Measurements from ENCODE around the gene PDE4A. TPM values are rescaled to one million over a fixed set of nuclear protein-coding genes. Genes with fewer than 3 reads are reported as not detected.
A peak's percentile ranks its signal among the peaks of the same experiment; 100 is the strongest.

Gene PDE4A
- total RNA-seq, 4 donors from 2014 or later: 9.0 to 15.9 (median 13.1) TPM

GRCh38 chr19:10517361-10517759 lies 97.0 kb downstream of the PDE4A start, which contains the start of gene S1PR5:
TSS of gene S1PR5 (minus strand) at chr19:10517447. CDS start at chr19:10515011, 2,436 bp downstream.
- WGBS, 2 donors (ENCODE audit: low coverage in 1 of 2): 0% methylated on average over 6 of the region's 39 CpGs; no CpG with 5 or more reads in 1 of the 2 donors
- intact Hi-C loops (cut with DNase I; ENCODE audit: low total_unique reads): no loop called here
- Histone ChIP-seq H3K4me3 (peak within 1 kb of the TSS in 2 of 4 donors; percentile 14 to 26), H3K36me3 (no peaks in the 10 kb centered on the region), H3K9me3 (no peaks in the 10 kb centered on the region), H3K27ac (no peak within 1 kb of the TSS), H3K4me1 (peaks cover 11 to 32% (median 22%) of the 10 kb centered on the region in 4 donors), H3K27me3 (peaks cover 88% of the 10 kb centered on the region)
- TF ChIP-seq EP300 (IDR thresholded peaks at IDR 0.05; ENCODE audit: low read depth): no peak
- TF ChIP-seq POLR2AphosphoS5 (IDR thresholded peaks at IDR 0.05): no peak
- TF ChIP-seq POLR2A (IDR thresholded peaks at IDR 0.05): no peak
- TF ChIP-seq CTCF (IDR thresholded peaks at IDR 0.05): no peak
- no peak for DNase-seq
- in situ Hi-C loops (cut with MboI; ENCODE audit: low pct_ligation_motif_present in 1 of 4, low pct_unique_long_range_greater_than_20kb in 1 of 4, low sequenced_read_pairs in 3 of 4): no loop called here

DNA sequence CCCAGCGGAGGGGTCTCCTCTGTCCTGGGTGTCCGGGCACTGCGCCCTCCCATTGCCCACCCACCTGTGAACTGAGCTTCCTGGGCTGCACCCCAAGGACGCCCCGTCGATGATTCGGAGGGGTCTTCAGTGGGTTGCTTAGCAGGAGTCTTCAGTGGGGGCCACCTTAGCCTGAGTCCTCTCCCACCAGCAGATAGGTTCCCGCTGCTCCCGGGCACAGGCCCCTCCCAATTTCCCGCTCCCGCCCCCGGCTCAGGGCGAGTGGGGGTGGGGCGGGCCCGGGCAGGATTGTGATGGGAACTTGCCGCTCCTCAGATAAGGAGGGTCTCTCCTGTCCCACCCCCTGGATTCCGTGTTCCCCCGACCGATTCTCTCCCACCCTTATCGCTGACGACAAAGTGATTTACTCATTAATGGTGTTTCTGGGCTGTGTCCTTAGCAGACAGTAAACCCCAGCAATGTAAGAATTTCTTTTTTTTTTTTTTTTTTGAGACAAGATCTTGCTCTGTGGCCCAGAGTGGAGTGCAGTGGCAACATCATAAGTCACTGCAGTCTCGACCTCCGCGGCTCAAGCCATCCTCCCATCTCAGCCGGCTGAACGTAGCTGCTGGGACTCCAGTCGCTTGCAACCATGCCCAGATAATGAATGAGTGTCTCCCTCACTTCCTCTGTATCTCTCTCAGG lies 97.6 kb downstream of the PDE4A start:
- intact Hi-C loops (cut with DNase I; ENCODE audit: low total_unique reads) (no loop called here), in situ Hi-C loops (cut with MboI; ENCODE audit: low pct_ligation_motif_present in 1 of 4, low pct_unique_long_range_greater_than_20kb in 1 of 4, low sequenced_read_pairs in 3 of 4) (no loop called here)
- H3K27ac ChIP-seq: no peak overlapping the region
- H3K4me1 ChIP-seq: peaks cover 11 to 32% (median 22%) of the 10 kb centered on the region in 4 donors
- H3K4me3 ChIP-seq: peak overlapping the region in 2 of 4 donors; percentile 14 to 26
- no peaks in the 10 kb centered on the region for H3K36me3 ChIP-seq
- 1% methylated on average over 23 of the region's 27 CpGs; no CpG with 5 or more reads in 1 of the 2 donors for WGBS, 2 donors (ENCODE audit: low coverage in 1 of 2)
- TF ChIP-seq EP300 (IDR thresholded peaks at IDR 0.05; ENCODE audit: low read depth) (no peak), POLR2A (IDR thresholded peaks at IDR 0.05) (no peak), POLR2AphosphoS5 (IDR thresholded peaks at IDR 0.05) (no peak), CTCF (IDR thresholded peaks at IDR 0.05) (no peak)
- DNase-seq: no peak
- H3K9me3 ChIP-seq: no peaks in the 10 kb centered on the region
- H3K27me3 ChIP-seq: peaks cover 86% of the 10 kb centered on the region

- H3K36me3 ChIP-seq: no peaks in the 10 kb centered on the region
- in situ Hi-C loops (cut with MboI; ENCODE audit: low pct_ligation_motif_present in 1 of 4, low pct_unique_long_range_greater_than_20kb in 1 of 4, low sequenced_read_pairs in 3 of 4): no loop called here
- 4 to 11% methylated on average over 5 to 33 of the region's 33 CpGs for WGBS, 2 donors (ENCODE audit: low coverage in 1 of 2)
- TF ChIP-seq EP300 (IDR thresholded peaks at IDR 0.05; ENCODE audit: low read depth) (no peak), POLR2A (IDR thresholded peaks at IDR 0.05) (no peak), POLR2AphosphoS5 (IDR thresholded peaks at IDR 0.05) (no peak), CTCF (IDR thresholded peaks at IDR 0.05) (no peak)
- intact Hi-C loops (cut with DNase I; ENCODE audit: low total_unique reads): no loop called here
- no peaks in the 10 kb centered on the region for H3K9me3 ChIP-seq
- H3K4me3 ChIP-seq: no peak overlapping the region
- peaks cover 78% of the 10 kb centered on the region for H3K27me3 ChIP-seq
- DNase-seq: no peak
- no peak overlapping the region for H3K27ac ChIP-seq
- H3K4me1 ChIP-seq: peaks cover 11 to 32% (median 22%) of the 10 kb centered on the region in 4 donors
These were observed 98.4 kb downstream of the PDE4A start for GRCh38 chr19:10518444-10519361.

Other genes with a start within 250 kb of the PDE4A start
- 100 to 1,000 TPM in 1 of 4 donors, 10 to 100 TPM in 3; 23.3 to 122 (median 42.0) TPM for gene DNMT1, start 225.6 kb upstream of the PDE4A start, total RNA-seq
- gene S1PR2, start 189.2 kb upstream of the PDE4A start, total RNA-seq: 1 to 10 TPM in 3 of 4 donors, under 1 TPM in 1; 0.80 to 7.1 (median 3.5) TPM
- gene MRPL4, start 168.3 kb upstream of the PDE4A start, total RNA-seq: 10 to 100 TPM; 44.1 to 89.6 (median 62.5) TPM
- 10 to 100 TPM in 1 of 4 donors, 1 to 10 TPM in 3; 6.4 to 26.6 (median 7.7) TPM for gene ICAM1, start 149.4 kb upstream of the PDE4A start, total RNA-seq
- under 1 TPM in 2 of 4 donors, not detected in 2; 0.48 to 0.55 TPM for gene ICAM4, start 133.6 kb upstream of the PDE4A start, total RNA-seq
- under 1 TPM in 2 of 4 donors, not detected in 2; 0.27 to 0.48 TPM for gene ICAM5, start 130.6 kb upstream of the PDE4A start, total RNA-seq
- 1 to 10 TPM; 1.9 to 8.2 (median 3.8) TPM for gene ZGLP1, start 110.7 kb upstream of the PDE4A start, total RNA-seq
- 10 to 100 TPM in 1 of 4 donors, 1 to 10 TPM in 2, not detected in 1; 6.1 to 28.9 (median 8.4) TPM for gene FDX2, start 104.5 kb upstream of the PDE4A start, total RNA-seq
- 10 to 100 TPM; 35.0 to 39.6 (median 38.6) TPM for gene RAVER1, start 87.0 kb upstream of the PDE4A start, total RNA-seq
- gene ICAM3, start 80.9 kb upstream of the PDE4A start, total RNA-seq: 10 to 100 TPM in 2 of 4 donors, 1 to 10 TPM in 2; 2.6 to 17.5 (median 8.6) TPM
- gene TYK2, start 40.0 kb upstream of the PDE4A start, total RNA-seq: 100 to 1,000 TPM; 111 to 463 (median 201) TPM
- gene CDC37, start 17.0 kb upstream of the PDE4A start, total RNA-seq: 100 to 1,000 TPM; 125 to 168 (median 162) TPM
- gene KEAP1, start 82.8 kb downstream of the PDE4A start, total RNA-seq: 100 to 1,000 TPM in 1 of 4 donors, 10 to 100 TPM in 3; 54.8 to 348 (median 79.1) TPM
- not detected for gene S1PR5, start 96.9 kb downstream of the PDE4A start, total RNA-seq
- gene ATG4D, start 123.4 kb downstream of the PDE4A start, total RNA-seq: 100 to 1,000 TPM in 2 of 4 donors, 10 to 100 TPM in 2; 79.9 to 164 (median 100) TPM
- 10 to 100 TPM; 12.7 to 53.1 (median 27.9) TPM for gene KRI1, start 145.5 kb downstream of the PDE4A start, total RNA-seq
- gene CDKN2D, start 148.4 kb downstream of the PDE4A start, total RNA-seq: 10 to 100 TPM in 1 of 4 donors, 1 to 10 TPM in 3; 4.9 to 11.4 (median 7.1) TPM
- 100 to 1,000 TPM in 1 of 4 donors, 10 to 100 TPM in 3; 22.8 to 111 (median 63.1) TPM for gene AP1M2, start 166.8 kb downstream of the PDE4A start, total RNA-seq
- 100 to 1,000 TPM in 1 of 4 donors, 10 to 100 TPM in 3; 36.6 to 371 (median 81.4) TPM for gene SLC44A2, start 205.0 kb downstream of the PDE4A start, total RNA-seq
- 100 to 1,000 TPM in 3 of 4 donors, 10 to 100 TPM in 1; 73.6 to 242 (median 151) TPM for gene ILF3, start 233.8 kb downstream of the PDE4A start, total RNA-seq

Data from transverse colon (tissue), 4 donors.